HEK293T (cell line): Measurements from ENCODE around the gene ACOX1.

Experiments
- CTCF ChIA-PET: fragments of 350-600 bp; formaldehyde crosslinking; extraction: SDS; loops from one replicate; lab custom pipeline; 2021; ENCODE audit warnings: antibody characterized with exemption, inconsistent platforms; lab: Yijun Ruan, JAX
- POLR2A ChIA-PET: fragments of 350-600 bp; formaldehyde crosslinking; extraction: SDS; loops from one replicate; lab custom pipeline; 2020; ENCODE audit warnings: antibody characterized with exemption, inconsistent platforms; lab: Yijun Ruan, JAX
- DNase-seq: peaks from one replicate; pipeline ENCODE4 v3.0.0; 2012; ENCODE audit warnings: mixed read lengths; ENCODE audit errors: extremely low spot score
- ARNT ChIP-seq: fragments of 450-650 bp; IDR thresholded peaks from 2 replicates; pipeline ENCODE4 v1.6.1; 2017; ENCODE audit warnings: mild to moderate bottlenecking
- BHLHE40 ChIP-seq: fragments of 450-650 bp; IDR thresholded peaks from 2 replicates; pipeline ENCODE4 v1.6.1; 2016; ENCODE audit warnings: mild to moderate bottlenecking, moderate library complexity, borderline replicate concordance
- CTBP1 ChIP-seq: fragments of 450-650 bp; IDR thresholded peaks from 2 replicates; pipeline ENCODE4 v1.6.1; 2016; ENCODE audit warnings: borderline replicate concordance
- ELF4 ChIP-seq: fragments of 450-650 bp; IDR thresholded peaks from 2 replicates; pipeline ENCODE4 v1.6.1; 2017; ENCODE audit warnings: antibody characterized with exemption
- FOXA1 ChIP-seq: fragments of 450-650 bp; IDR thresholded peaks from 2 replicates; pipeline ENCODE4 v1.6.1; 2016; ENCODE audit warnings: mild to moderate bottlenecking
- FOXK2 ChIP-seq: fragments of 450-650 bp; IDR thresholded peaks from 2 replicates; pipeline ENCODE4 v1.6.1; 2016; ENCODE audit warnings: mild to moderate bottlenecking
- FOXM1 ChIP-seq: fragments of 450-650 bp; IDR thresholded peaks from 2 replicates; pipeline ENCODE4 v1.6.1; 2017; ENCODE audit warnings: mild to moderate bottlenecking, borderline replicate concordance
- HDGF ChIP-seq: fragments of 450-650 bp; IDR thresholded peaks from 2 replicates; pipeline ENCODE4 v1.6.1; 2017; ENCODE audit warnings: antibody characterized with exemption, borderline replicate concordance
- L3MBTL2 ChIP-seq: fragments of 450-650 bp; conservative IDR thresholded peaks from 2 replicates; pipeline ENCODE4 v1.6.1; 2016; ENCODE audit warnings: mild to moderate bottlenecking
- LEF1 ChIP-seq: fragments of 450-650 bp; IDR thresholded peaks from 2 replicates; pipeline ENCODE4 v1.6.1; 2017; ENCODE audit warnings: mild to moderate bottlenecking, borderline replicate concordance
- NFRKB ChIP-seq: fragments of 450-650 bp; IDR thresholded peaks from 2 replicates; pipeline ENCODE4 v1.6.1; 2016; ENCODE audit warnings: mild to moderate bottlenecking, moderate library complexity
- SP1 ChIP-seq: fragments of 450-650 bp; IDR thresholded peaks from 2 replicates; pipeline ENCODE4 v1.6.1; 2017
- SUZ12 ChIP-seq: fragments of 450-650 bp; IDR thresholded peaks from 2 replicates; pipeline ENCODE4 v1.6.1; 2016; ENCODE audit warnings: mild to moderate bottlenecking
- TARDBP ChIP-seq: fragments of 450-650 bp; IDR thresholded peaks from 2 replicates; pipeline ENCODE4 v1.6.1; 2016
- ZNF384 ChIP-seq: fragments of 450-650 bp; IDR thresholded peaks from 2 replicates; pipeline ENCODE4 v1.6.1; 2016
- TF ChIP-seq, protein P1 (sequence below): fragments of 450-650 bp; IDR thresholded peaks from 2 replicates; pipeline ENCODE4 v1.6.1; 2016

The ACOX1 gene

DNA sequence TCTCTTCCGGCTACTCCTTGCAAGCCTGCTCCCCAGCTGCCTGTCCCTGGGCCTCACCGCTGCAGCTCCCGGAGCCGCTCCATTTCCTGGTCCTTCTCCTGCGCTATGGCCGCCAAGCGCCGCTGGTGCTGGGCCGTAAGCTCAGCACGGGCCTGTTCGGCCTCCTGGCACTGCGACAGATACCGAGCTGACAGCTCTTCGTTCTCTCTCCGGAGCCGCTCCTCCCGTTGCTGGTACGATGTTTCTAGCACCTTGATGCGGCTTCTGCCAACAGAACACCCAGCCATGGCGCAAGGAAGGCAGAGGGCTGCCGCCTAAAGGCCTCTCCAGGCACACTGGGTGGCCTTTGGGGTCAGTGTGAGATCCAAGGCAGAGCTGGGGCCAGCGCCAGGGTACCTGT is 59.4 kb downstream of the ACOX1 start:
- ChIA-PET POLR2A (interaction anchor here (1.5 to 1.7 kb wide), 2 partner anchors 14 to 21 kb away, joined by 5 to 9 read pairs; partner anchors contain the start of gene FBF1), CTCF (interaction anchor here (0.5 kb wide), 1 partner anchor 15 kb away, joined by 3 read pairs; the partner anchor contains the start of gene MRPL38)
- DNase-seq = no peak
- TF ChIP-seq TARDBP (no peak), SUZ12 (no peak), NFRKB (no peak), BHLHE40 (no peak), ELF4 (no peak), FOXK2 (no peak), ZNF384 (no peak), HDGF (no peak), LEF1 (no peak)
- TF ChIP-seq, protein P1, sequence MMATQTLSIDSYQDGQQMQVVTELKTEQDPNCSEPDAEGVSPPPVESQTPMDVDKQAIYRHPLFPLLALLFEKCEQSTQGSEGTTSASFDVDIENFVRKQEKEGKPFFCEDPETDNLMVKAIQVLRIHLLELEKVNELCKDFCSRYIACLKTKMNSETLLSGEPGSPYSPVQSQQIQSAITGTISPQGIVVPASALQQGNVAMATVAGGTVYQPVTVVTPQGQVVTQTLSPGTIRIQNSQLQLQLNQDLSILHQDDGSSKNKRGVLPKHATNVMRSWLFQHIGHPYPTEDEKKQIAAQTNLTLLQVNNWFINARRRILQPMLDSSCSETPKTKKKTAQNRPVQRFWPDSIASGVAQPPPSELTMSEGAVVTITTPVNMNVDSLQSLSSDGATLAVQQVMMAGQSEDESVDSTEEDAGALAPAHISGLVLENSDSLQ = no peak

DNA sequence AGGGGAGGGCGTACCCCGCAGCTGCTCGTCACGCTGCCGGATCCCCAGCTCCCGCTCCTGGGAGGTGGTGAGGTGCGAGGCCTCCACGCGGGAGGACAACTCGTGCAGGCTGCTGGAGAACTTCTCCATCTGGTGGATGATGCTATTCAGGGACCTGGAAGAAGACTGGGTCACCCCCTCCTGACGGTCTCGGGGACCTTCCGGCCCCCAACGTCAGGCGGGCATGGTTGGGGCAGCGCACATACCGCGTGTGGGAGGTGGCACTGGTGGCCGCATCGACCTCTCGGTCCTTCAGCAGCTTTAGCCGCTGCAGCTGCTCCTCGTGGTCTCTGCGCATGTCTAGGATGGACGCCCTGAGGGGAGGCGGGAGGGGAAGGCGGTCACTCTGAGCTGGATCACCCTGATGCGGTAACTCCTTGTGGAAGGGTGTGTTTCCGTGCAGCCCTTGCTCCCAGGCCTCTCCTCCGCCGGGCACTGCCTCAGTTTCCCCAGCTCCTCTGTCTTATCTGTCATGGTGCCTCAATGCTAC is 61.0 kb downstream of the ACOX1 start:
- ChIA-PET POLR2A (interaction anchor here (1.2 to 1.8 kb wide), 2 partner anchors 9 to 13 kb away, joined by 4 to 6 read pairs; partner anchors contain the start of gene MRPL38), CTCF (interaction anchor here (0.6 to 1.3 kb wide), 2 partner anchors 13 to 90 kb away, joined by 3 read pairs; partner anchors contain the start of gene MRPL38)
- TF ChIP-seq CTBP1 = no peak
- no peak for TF ChIP-seq SUZ12
- TF ChIP-seq FOXM1 = no peak
- no peak for TF ChIP-seq LEF1
- no peak for TF ChIP-seq SP1
- TF ChIP-seq FOXK2 = no peak
- TF ChIP-seq L3MBTL2 = no peak
- no peak for TF ChIP-seq ARNT
- no peak for TF ChIP-seq TARDBP
- no peak for TF ChIP-seq ELF4
- no peak for DNase-seq

DNA sequence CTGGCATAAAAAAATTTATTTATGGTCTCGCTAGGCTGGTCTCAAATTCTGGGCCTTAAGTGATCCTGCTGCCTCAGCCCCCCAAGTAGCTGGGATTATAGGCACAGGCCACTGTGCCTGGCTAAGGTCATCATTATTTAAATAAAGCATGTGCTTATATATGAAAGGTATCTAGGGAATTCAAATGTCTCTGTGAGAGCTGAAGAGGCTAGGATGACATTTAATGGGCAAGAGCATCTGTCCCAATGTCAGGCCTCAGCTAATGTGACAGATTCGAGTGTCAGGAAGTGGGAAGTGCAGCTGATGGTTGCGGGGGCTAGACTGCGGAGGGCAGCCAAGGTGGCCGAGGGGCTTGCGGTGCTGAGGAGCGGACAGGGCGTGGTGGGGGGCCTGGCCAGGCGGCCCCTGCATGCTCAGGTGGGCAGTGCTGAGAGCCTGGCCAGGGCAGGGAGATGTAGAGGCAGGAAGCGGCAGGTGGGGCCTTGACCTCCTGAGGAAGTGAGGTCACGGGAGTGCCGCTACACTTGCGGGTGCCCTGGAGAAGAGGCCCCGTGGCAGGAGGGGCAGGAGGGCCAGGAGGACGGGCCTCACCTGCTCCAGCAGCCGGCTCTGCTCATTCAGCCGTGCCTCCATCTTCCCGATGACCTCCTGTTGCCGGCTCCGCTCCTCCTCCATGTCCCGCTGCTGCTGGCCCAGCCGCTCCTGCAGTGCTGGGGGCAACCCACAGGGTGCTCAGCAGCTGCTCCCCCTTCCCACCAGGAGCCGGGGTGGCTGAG is 61.6 kb downstream of the ACOX1 start:
- TF ChIP-seq ARNT (no peak), ZNF384 (no peak), FOXK2 (no peak), L3MBTL2 (no peak), SP1 (no peak), NFRKB (no peak), ELF4 (no peak), FOXA1 (no peak), LEF1 (no peak), SUZ12 (no peak), CTBP1 (no peak), BHLHE40 (no peak)
- DNase-seq = no peak
- ChIA-PET POLR2A (interaction anchor here (1.2 to 2.2 kb wide), 4 partner anchors 10 to 23 kb away, joined by 4 to 9 read pairs (median 6); partner anchors contain the start of genes FBF1 and MRPL38), CTCF (interaction anchor here (1.2 kb wide), 1 partner anchor 12 kb away, joined by 3 read pairs; no protein-coding TSS in a partner anchor)

DNA sequence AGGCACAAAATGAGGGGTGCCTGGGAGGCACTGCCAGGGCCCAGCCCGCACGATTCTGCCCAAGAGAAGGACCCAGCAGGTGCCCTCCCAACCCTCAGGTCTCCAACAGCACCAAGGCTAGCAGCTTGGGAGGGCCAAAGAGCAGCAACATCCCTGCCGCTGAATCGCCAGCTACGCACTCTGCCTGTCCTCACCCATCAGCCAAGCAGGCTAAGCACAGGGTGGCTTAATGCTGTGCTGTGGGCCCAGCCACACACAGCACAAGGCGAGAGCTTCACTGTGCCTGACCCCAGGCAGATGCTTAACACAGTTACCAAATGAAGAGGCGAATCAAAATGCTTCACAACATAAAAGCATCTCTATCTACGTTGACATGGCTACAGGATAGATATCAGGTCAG is 63.7 kb downstream of the ACOX1 start:
- ChIA-PET CTCF (interaction anchor here (0.6 to 1.1 kb wide), 2 partner anchors 12 to 993 kb away, joined by 3 read pairs; no protein-coding TSS in a partner anchor), POLR2A (interaction anchor here (0.7 to 2.2 kb wide), 4 partner anchors 10 to 26 kb away, joined by 3 to 9 read pairs (median 4); partner anchors contain the start of genes FBF1 and MRPL38)
- TF ChIP-seq SP1 = no peak
- TF ChIP-seq SUZ12 = no peak
- no peak for TF ChIP-seq FOXM1
- TF ChIP-seq ELF4 = no peak
- no peak for TF ChIP-seq ARNT
- TF ChIP-seq L3MBTL2 = no peak
- TF ChIP-seq BHLHE40 = no peak
- TF ChIP-seq CTBP1 = no peak
- TF ChIP-seq, protein P1 = no peak
- no peak for TF ChIP-seq FOXK2
- no peak for TF ChIP-seq HDGF
- no peak for TF ChIP-seq FOXA1
- TF ChIP-seq NFRKB = no peak
- TF ChIP-seq TARDBP = no peak
- TF ChIP-seq LEF1 = no peak
- no peak for TF ChIP-seq ZNF384
- no peak for DNase-seq

DNA sequence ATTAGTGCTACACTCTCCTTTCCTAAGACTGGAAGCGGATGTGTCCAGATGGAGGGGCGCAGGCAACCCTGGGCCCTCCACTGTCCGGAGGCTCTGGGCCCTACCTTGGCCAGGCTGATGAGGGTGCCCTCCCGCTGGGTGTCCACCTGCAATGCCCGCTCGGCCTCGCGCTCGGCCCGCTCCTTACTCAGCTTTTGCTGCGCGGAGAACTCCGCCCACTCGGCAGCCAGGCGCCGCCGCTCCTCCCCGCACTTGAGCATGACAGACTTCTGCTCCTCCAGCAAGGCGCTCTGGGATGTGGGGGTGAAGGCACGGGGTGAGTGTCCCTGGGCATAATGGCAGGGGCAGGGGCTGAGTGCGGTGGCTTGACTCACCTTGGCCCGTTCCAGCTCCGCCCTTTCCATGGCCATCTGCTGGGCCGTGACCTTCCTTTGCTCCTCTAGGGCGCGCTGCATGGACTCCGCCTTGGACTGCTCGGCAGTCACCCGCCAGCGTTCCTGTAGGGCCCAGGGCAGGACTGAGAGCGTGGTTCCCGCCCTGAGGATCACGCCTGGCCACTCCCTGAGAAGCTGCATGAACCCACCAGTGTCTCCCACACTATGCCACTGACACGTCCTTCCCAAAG is 64.2 kb downstream of the ACOX1 start:
- CTCF ChIA-PET = interaction anchor here (0.6 to 1.1 kb wide), 2 partner anchors 13 to 992 kb away, joined by 3 read pairs; no protein-coding TSS in a partner anchor
- TF ChIP-seq ELF4 (no peak), BHLHE40 (no peak), SUZ12 (no peak), LEF1 (no peak), NFRKB (no peak), FOXK2 (no peak)
- POLR2A ChIA-PET = interaction anchor here (0.7 to 2.2 kb wide), 3 partner anchors 10 to 26 kb away, joined by 3 to 9 read pairs (median 5); partner anchors contain the start of genes FBF1 and MRPL38
- no peak for DNase-seq
